Hepatocyte (in vitro differentiated cells): ENCODE results near the gene POLR1H.

ENCODE experiments used
- EZH2 ChIP-seq: fragments of 200-600 bp; sonication (generic); IDR thresholded peaks from 2 replicates; pipeline ENCODE4 v1.6.1; 2016; ENCODE audit warnings: antibody characterized with exemption, mild to moderate bottlenecking, borderline replicate concordance
- EZH2phosphoT487 ChIP-seq: fragments of 200-600 bp; sonication (generic); IDR thresholded peaks from one replicate; pipeline ENCODE4 v1.6.1; 2018; ENCODE audit warnings: antibody characterized with exemption, mild to moderate bottlenecking, low read depth, moderate library complexity; ENCODE audit not compliant: unreplicated experiment, severe bottlenecking
- TF ChIP-seq, protein P1 (sequence below): fragments of 200-600 bp; sonication (generic); IDR thresholded peaks from 2 replicates; pipeline ENCODE4 v1.5.1; 2016; ENCODE audit warnings: antibody characterized with exemption, mild to moderate bottlenecking; ENCODE audit not compliant: poor library complexity

DNA sequence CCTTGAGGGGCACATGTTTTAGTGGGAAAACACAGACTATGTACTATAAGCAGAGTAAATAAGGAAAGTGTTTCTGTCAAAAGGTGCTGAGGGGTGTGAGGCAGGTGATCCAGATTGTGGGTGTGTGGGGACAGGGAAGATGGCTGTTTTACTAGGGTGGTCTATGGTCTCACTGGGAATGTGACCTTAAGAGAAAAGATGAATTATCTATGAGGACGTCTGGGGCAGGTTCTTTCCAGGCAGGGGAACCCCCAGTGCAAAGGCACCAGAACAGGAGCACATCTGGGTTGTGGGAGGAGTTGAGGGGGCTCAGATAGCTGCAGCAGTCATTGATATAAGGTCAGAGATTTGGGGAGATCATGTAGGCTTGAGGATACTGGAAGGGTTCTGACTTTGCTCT lies 18.2 kb upstream of the POLR1H start:
- TF ChIP-seq, protein P1, sequence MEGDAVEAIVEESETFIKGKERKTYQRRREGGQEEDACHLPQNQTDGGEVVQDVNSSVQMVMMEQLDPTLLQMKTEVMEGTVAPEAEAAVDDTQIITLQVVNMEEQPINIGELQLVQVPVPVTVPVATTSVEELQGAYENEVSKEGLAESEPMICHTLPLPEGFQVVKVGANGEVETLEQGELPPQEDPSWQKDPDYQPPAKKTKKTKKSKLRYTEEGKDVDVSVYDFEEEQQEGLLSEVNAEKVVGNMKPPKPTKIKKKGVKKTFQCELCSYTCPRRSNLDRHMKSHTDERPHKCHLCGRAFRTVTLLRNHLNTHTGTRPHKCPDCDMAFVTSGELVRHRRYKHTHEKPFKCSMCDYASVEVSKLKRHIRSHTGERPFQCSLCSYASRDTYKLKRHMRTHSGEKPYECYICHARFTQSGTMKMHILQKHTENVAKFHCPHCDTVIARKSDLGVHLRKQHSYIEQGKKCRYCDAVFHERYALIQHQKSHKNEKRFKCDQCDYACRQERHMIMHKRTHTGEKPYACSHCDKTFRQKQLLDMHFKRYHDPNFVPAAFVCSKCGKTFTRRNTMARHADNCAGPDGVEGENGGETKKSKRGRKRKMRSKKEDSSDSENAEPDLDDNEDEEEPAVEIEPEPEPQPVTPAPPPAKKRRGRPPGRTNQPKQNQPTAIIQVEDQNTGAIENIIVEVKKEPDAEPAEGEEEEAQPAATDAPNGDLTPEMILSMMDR, result no peak
- TF ChIP-seq EZH2phosphoT487 (no peak), EZH2 (no peak)
